ENCODE results near the gene WDR70. TPM values are rescaled to one million over a fixed set of nuclear protein-coding genes. Genes with fewer than 3 reads are reported as not detected.

Gene WDR70
- total and polyA plus RNA-seq, 4 donors = 11.0 to 57.8 (median 26.2) TPM

- Histone ChIP-seq H3K27ac (ENCODE audit: low read depth in 1 of 2, low read length in 1 of 2) (peak overlapping the region in 1 of 2 donors; percentile 59), H3K9me3 (ENCODE audit: control insufficient read depth in 4 of 4, insufficient read depth in 3 of 4, low read length in 3 of 4) (no peaks in the 10 kb centered on the region), H3K4me3 (no peak overlapping the region), H3K4me1 (ENCODE audit: control insufficient read depth in 5 of 5, insufficient read depth in 5 of 5, low read length in 5 of 5) (peaks cover 2 to 26% (median 11%) of the 10 kb centered on the region in 5 donors), H3K9ac (ENCODE audit: insufficient read depth in 1 of 2, low read length in 2 of 2) (no peak overlapping the region), H3K27me3 (ENCODE audit: control insufficient read depth in 3 of 3, insufficient read depth in 3 of 3, low read length in 2 of 3) (no peaks in the 10 kb centered on the region), H3K36me3 (ENCODE audit: control insufficient read depth in 4 of 4, insufficient read depth in 4 of 4, low read length in 4 of 4) (peaks cover 0 to 9% (median 2%) of the 10 kb centered on the region in 4 donors)
- TF ChIP-seq, protein P1, sequence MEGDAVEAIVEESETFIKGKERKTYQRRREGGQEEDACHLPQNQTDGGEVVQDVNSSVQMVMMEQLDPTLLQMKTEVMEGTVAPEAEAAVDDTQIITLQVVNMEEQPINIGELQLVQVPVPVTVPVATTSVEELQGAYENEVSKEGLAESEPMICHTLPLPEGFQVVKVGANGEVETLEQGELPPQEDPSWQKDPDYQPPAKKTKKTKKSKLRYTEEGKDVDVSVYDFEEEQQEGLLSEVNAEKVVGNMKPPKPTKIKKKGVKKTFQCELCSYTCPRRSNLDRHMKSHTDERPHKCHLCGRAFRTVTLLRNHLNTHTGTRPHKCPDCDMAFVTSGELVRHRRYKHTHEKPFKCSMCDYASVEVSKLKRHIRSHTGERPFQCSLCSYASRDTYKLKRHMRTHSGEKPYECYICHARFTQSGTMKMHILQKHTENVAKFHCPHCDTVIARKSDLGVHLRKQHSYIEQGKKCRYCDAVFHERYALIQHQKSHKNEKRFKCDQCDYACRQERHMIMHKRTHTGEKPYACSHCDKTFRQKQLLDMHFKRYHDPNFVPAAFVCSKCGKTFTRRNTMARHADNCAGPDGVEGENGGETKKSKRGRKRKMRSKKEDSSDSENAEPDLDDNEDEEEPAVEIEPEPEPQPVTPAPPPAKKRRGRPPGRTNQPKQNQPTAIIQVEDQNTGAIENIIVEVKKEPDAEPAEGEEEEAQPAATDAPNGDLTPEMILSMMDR (IDR thresholded peaks at IDR 0.05; ENCODE audit: control extremely low read depth, extremely low read depth) = no peak
- DNase-seq (peak; percentile 89 to 95 (median 93)), ATAC-seq (ENCODE audit: insufficient read depth, low FRiP score) (peak; percentile 51)
- 38 to 59% methylated on average over 8 of the region's 8 CpGs for WGBS, 2 donors
These were observed 338.7 kb downstream of the WDR70 start for GRCh38 chr5:37717613-37718431.

- DNase-seq (no peak), ATAC-seq (ENCODE audit: insufficient read depth, low FRiP score) (no peak)
- H3K9ac ChIP-seq (ENCODE audit: insufficient read depth in 1 of 2, low read length in 2 of 2) = no peak overlapping the region
- TF ChIP-seq, protein P1 (IDR thresholded peaks at IDR 0.05; ENCODE audit: control extremely low read depth, extremely low read depth) = no peak
- H3K36me3 ChIP-seq (ENCODE audit: control insufficient read depth in 4 of 4, insufficient read depth in 4 of 4, low read length in 4 of 4) = peaks cover 0 to 12% (median 3%) of the 10 kb centered on the region in 4 donors
- H3K4me1 ChIP-seq (ENCODE audit: control insufficient read depth in 5 of 5, insufficient read depth in 5 of 5, low read length in 5 of 5) = peaks cover 2 to 26% (median 11%) of the 10 kb centered on the region in 5 donors
- H3K27me3 ChIP-seq (ENCODE audit: control insufficient read depth in 3 of 3, insufficient read depth in 3 of 3, low read length in 2 of 3) = no peaks in the 10 kb centered on the region
- 96% methylated on average over 2 of the region's 2 CpGs for WGBS, 2 donors
- H3K27ac ChIP-seq (ENCODE audit: low read depth in 1 of 2, low read length in 1 of 2) = no peak overlapping the region
- H3K4me3 ChIP-seq = no peak overlapping the region
- no peaks in the 10 kb centered on the region for H3K9me3 ChIP-seq (ENCODE audit: control insufficient read depth in 4 of 4, insufficient read depth in 3 of 4, low read length in 3 of 4)
These were observed 341.4 kb downstream of the WDR70 start for GRCh38 chr5:37720550-37720952.

GRCh38 chr5:37721447-37721871 lies 342.3 kb downstream of the WDR70 start:
- H3K27ac ChIP-seq (ENCODE audit: low read depth in 1 of 2, low read length in 1 of 2) = no peak overlapping the region

More at GRCh38 chr5:37721447-37721871, 342.3 kb downstream of the WDR70 start:
- Histone ChIP-seq H3K4me3 (no peak overlapping the region), H3K27me3 (ENCODE audit: control insufficient read depth in 3 of 3, insufficient read depth in 3 of 3, low read length in 2 of 3) (no peaks in the 10 kb centered on the region), H3K36me3 (ENCODE audit: control insufficient read depth in 4 of 4, insufficient read depth in 4 of 4, low read length in 4 of 4) (peaks cover 0 to 12% (median 3%) of the 10 kb centered on the region in 4 donors), H3K9me3 (ENCODE audit: control insufficient read depth in 4 of 4, insufficient read depth in 3 of 4, low read length in 3 of 4) (no peaks in the 10 kb centered on the region), H3K9ac (ENCODE audit: insufficient read depth in 1 of 2, low read length in 2 of 2) (no peak overlapping the region), H3K4me1 (ENCODE audit: control insufficient read depth in 5 of 5, insufficient read depth in 5 of 5, low read length in 5 of 5) (peaks cover 2 to 20% (median 11%) of the 10 kb centered on the region in 5 donors)
- TF ChIP-seq, protein P1 (IDR thresholded peaks at IDR 0.05; ENCODE audit: control extremely low read depth, extremely low read depth) = no peak
- DNase-seq (no peak), ATAC-seq (ENCODE audit: insufficient read depth, low FRiP score) (no peak)
- WGBS, 2 donors = 62 to 63% methylated on average over 5 of the region's 5 CpGs

Data from lung (tissue), 12 donors.